ENCODE measurements around the gene DHCR24. TPM values are rescaled to one million over a fixed set of nuclear protein-coding genes. Genes with fewer than 3 reads are reported as not detected.
A peak's percentile ranks its signal among the peaks of the same experiment; 100 is the strongest.

Gene DHCR24
- total RNA-seq, 1 donor: 151 TPM

DNA sequence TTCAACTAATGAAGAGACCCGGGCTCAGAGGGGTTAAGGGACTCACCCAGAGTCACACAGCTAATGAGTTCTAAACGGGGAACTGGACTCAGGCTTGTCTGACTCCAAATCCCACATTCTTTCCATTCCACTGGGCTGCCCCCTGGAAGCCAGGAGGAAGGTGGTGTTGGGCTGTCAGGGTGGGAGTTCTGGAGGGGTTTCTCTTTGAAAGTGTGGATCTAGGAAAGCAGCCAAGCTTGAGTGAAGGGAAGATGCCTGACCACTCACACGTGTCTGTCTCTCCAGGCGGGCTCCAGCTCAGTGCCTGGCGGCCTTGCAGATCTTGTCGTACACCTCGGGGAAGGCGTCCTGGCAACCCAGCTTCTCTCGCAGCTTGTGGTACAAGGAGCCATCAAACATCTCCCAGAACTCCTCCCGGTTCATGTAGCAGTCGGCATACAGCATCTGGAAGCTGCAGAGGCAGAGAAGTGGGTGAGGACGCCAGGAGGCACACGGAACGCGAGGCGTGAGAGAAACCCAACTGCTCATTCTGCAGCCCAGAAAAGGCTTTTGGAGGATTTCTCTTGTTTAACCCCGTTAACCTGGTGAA lies 35.0 kb downstream of the DHCR24 start:
- peaks cover 46% of the 10 kb centered on the region for H3K36me3 ChIP-seq (ENCODE audit: insufficient read depth, low read length)
- TF ChIP-seq, protein P1, sequence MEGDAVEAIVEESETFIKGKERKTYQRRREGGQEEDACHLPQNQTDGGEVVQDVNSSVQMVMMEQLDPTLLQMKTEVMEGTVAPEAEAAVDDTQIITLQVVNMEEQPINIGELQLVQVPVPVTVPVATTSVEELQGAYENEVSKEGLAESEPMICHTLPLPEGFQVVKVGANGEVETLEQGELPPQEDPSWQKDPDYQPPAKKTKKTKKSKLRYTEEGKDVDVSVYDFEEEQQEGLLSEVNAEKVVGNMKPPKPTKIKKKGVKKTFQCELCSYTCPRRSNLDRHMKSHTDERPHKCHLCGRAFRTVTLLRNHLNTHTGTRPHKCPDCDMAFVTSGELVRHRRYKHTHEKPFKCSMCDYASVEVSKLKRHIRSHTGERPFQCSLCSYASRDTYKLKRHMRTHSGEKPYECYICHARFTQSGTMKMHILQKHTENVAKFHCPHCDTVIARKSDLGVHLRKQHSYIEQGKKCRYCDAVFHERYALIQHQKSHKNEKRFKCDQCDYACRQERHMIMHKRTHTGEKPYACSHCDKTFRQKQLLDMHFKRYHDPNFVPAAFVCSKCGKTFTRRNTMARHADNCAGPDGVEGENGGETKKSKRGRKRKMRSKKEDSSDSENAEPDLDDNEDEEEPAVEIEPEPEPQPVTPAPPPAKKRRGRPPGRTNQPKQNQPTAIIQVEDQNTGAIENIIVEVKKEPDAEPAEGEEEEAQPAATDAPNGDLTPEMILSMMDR (IDR thresholded peaks at IDR 0.05; ENCODE audit: extremely low read depth, low read depth, low read length): no peak
- H3K4me3 ChIP-seq (ENCODE audit: insufficient read depth, low read length): no peak overlapping the region
- peak overlapping the region; percentile 75 for H3K27ac ChIP-seq (ENCODE audit: low read depth, low read length)
- no peaks in the 10 kb centered on the region for H3K27me3 ChIP-seq (ENCODE audit: insufficient read depth, low read length)
- peaks cover 3% of the 10 kb centered on the region for H3K79me2 ChIP-seq (ENCODE audit: insufficient read depth, low read length)
- no peaks in the 10 kb centered on the region for H3K9me3 ChIP-seq (ENCODE audit: low read depth, low read length)
- no peaks in the 10 kb centered on the region for H4K20me1 ChIP-seq (ENCODE audit: insufficient read depth, low read length)
- DNase-seq (ENCODE audit: insufficient read length, low spot score, missing footprints): peak; percentile 4
- peaks cover 30% of the 10 kb centered on the region for H3K4me1 ChIP-seq (ENCODE audit: insufficient read depth, low read length)
- H2AFZ ChIP-seq (ENCODE audit: low read length): no peak overlapping the region
- H3K4me2 ChIP-seq (ENCODE audit: insufficient read depth, low read length): no peak overlapping the region

DNA sequence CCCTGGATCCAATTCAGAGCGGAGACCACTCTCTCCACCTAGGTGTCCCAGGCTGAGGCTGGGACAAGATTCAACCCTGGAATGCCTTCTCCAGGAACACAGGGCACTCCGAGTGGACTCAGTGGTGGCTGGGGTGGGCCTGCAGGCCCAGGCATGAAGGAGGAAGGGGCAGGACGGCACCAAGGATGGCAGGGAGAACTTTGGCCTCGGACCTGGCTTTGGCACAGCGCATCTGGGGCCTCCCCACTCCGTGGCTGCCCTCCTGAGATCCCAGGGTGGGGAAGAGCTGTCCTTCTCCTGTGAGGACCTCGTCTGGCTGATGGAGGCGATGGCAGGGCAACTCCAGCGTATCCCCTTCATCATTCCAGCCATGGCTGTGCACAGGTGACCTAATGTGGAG lies 35.6 kb downstream of the DHCR24 start:
- Histone ChIP-seq H4K20me1 (ENCODE audit: insufficient read depth, low read length) (no peaks in the 10 kb centered on the region), H3K4me1 (ENCODE audit: insufficient read depth, low read length) (peaks cover 24% of the 10 kb centered on the region), H3K27ac (ENCODE audit: low read depth, low read length) (peak overlapping the region; percentile 75), H2AFZ (ENCODE audit: low read length) (no peak overlapping the region), H3K36me3 (ENCODE audit: insufficient read depth, low read length) (peaks cover 46% of the 10 kb centered on the region), H3K27me3 (ENCODE audit: insufficient read depth, low read length) (no peaks in the 10 kb centered on the region), H3K9me3 (ENCODE audit: low read depth, low read length) (no peaks in the 10 kb centered on the region), H3K4me2 (ENCODE audit: insufficient read depth, low read length) (no peak overlapping the region), H3K79me2 (ENCODE audit: insufficient read depth, low read length) (peaks cover 3% of the 10 kb centered on the region), H3K4me3 (ENCODE audit: insufficient read depth, low read length) (no peak overlapping the region)
- DNase-seq (ENCODE audit: insufficient read length, low spot score, missing footprints): peak; percentile 17
- TF ChIP-seq, protein P1 (IDR thresholded peaks at IDR 0.05; ENCODE audit: extremely low read depth, low read depth, low read length): no peak

DNA sequence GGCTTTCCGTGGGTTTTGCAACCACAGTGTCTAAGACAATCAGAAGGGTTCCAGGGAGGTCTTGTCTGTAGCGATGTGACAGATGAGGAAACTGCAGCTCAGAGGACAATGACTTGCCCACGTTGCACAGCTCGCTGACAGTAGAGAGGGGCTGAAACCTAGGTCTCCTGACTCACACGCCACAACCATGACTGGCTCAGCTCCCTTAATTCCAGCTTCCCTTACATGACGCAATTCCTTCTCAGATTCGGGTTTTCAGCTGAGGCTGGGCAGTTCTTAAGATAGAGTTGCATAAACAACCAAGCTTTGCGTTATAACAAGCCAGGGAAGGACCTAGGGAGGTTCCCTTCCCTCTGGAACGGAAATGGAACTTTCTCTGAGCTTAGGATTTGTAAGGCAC lies 36.3 kb downstream of the DHCR24 start:
- Histone ChIP-seq H3K4me3 (ENCODE audit: insufficient read depth, low read length) (peak overlapping the region; percentile 2), H3K27ac (ENCODE audit: low read depth, low read length) (peak overlapping the region; percentile 75), H3K4me1 (ENCODE audit: insufficient read depth, low read length) (peaks cover 20% of the 10 kb centered on the region), H3K4me2 (ENCODE audit: insufficient read depth, low read length) (peak overlapping the region; percentile 15), H3K36me3 (ENCODE audit: insufficient read depth, low read length) (peaks cover 46% of the 10 kb centered on the region), H4K20me1 (ENCODE audit: insufficient read depth, low read length) (no peaks in the 10 kb centered on the region), H3K27me3 (ENCODE audit: insufficient read depth, low read length) (no peaks in the 10 kb centered on the region), H2AFZ (ENCODE audit: low read length) (no peak overlapping the region), H3K79me2 (ENCODE audit: insufficient read depth, low read length) (peaks cover 3% of the 10 kb centered on the region), H3K9me3 (ENCODE audit: low read depth, low read length) (no peaks in the 10 kb centered on the region)
- TF ChIP-seq, protein P1 (IDR thresholded peaks at IDR 0.05; ENCODE audit: extremely low read depth, low read depth, low read length): no peak
- peak; percentile 98 for DNase-seq (ENCODE audit: insufficient read length, low spot score, missing footprints)

DNA sequence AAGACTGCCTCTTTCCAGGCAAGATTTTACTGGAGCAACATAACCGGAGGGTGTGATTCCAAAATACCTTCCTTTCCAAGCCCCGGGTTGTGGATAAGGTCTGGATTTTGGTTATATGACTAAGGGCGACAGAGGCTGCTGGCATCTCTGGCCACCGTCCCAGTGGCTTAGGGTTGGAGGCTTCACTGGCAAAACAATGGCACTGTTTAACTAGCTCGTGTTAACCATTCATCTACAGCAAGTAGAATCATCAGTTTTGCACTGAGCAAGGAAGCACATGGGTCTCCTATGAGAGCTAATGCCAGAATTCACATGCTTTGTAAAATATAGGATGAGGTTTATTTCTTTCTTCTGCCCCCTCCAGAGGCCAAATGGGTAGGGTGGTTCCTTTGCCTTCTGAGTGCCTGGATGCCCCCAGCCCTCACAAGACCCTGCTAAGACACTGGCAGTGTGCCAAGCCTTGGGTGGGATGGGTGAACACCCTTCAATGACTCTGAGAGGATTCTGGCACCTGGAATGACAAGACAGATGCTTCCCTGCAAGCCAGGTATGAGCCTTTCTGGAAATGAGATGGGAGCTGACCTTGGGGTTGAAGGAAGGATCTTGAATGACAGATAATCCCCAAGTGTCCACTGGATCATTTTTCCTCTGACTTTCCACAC lies 36.8 kb downstream of the DHCR24 start:
- Histone ChIP-seq H3K36me3 (ENCODE audit: insufficient read depth, low read length) (peaks cover 43% of the 10 kb centered on the region), H3K27ac (ENCODE audit: low read depth, low read length) (peak overlapping the region; percentile 75), H3K9me3 (ENCODE audit: low read depth, low read length) (no peaks in the 10 kb centered on the region), H3K79me2 (ENCODE audit: insufficient read depth, low read length) (no peaks in the 10 kb centered on the region), H2AFZ (ENCODE audit: low read length) (no peak overlapping the region), H3K4me1 (ENCODE audit: insufficient read depth, low read length) (peaks cover 20% of the 10 kb centered on the region), H3K4me2 (ENCODE audit: insufficient read depth, low read length) (peak overlapping the region; percentile 15), H3K27me3 (ENCODE audit: insufficient read depth, low read length) (no peaks in the 10 kb centered on the region), H4K20me1 (ENCODE audit: insufficient read depth, low read length) (no peaks in the 10 kb centered on the region), H3K4me3 (ENCODE audit: insufficient read depth, low read length) (peak overlapping the region; percentile 2)
- DNase-seq (ENCODE audit: insufficient read length, low spot score, missing footprints): peak; percentile 82
- TF ChIP-seq, protein P1 (IDR thresholded peaks at IDR 0.05; ENCODE audit: extremely low read depth, low read depth, low read length): no peak
